SU-DHL-6 (cell line): ENCODE data around the gene LASP1NB.
"Not testable (repeated sequence)": the region's sequence is repeated elsewhere in the genome, so short reads cannot be mapped to it uniquely, and the experiment has no call there.

ENCODE experiments used
- H2AFZ ChIP-seq: fragments of 200-600 bp; sonication (generic); 2 replicates; pipeline ENCODE4 v1.6.1; 2014; ENCODE audit warnings: low read depth, mild to moderate bottlenecking, moderate library complexity, mixed read lengths, antibody characterized with exemption, low read length; ENCODE audit not compliant: severe bottlenecking
- H3F3A ChIP-seq: fragments of 200-600 bp; shearing (Covaris generic); 2 replicates; pipeline ENCODE4 v1.6.0; 2016; ENCODE audit warnings: antibody characterized with exemption, mild to moderate bottlenecking; ENCODE audit not compliant: insufficient read depth
- H3K27ac ChIP-seq: fragments of 200-600 bp; sonication (generic); 2 replicates; pipeline ENCODE4 v1.5.1; 2016; ENCODE audit warnings: low read depth, mild to moderate bottlenecking, low read length, moderate library complexity, mixed read lengths
- H3K27me3 ChIP-seq: fragments of 200-600 bp; sonication (generic), shearing (Covaris generic); 2 replicates; pipeline ENCODE4 v1.6.0; 2014; ENCODE audit warnings: mild to moderate bottlenecking, low read length
- H3K36me3 ChIP-seq: fragments of 200-600 bp; sonication (generic); 2 replicates; pipeline ENCODE4 v1.6.1; 2014; ENCODE audit warnings: mild to moderate bottlenecking, low read length, mixed read lengths
- H3K4me2 ChIP-seq: fragments of 300-600, 200-600 bp; shearing (Covaris generic), sonication (generic); 2 replicates; pipeline ENCODE4 v1.6.0; 2014; ENCODE audit warnings: low read length, low read depth, mild to moderate bottlenecking; ENCODE audit not compliant: poor library complexity, severe bottlenecking
- H3K4me3 ChIP-seq: fragments of 200-600 bp; sonication (generic); 2 replicates; pipeline ENCODE4 v1.5.1; 2014; ENCODE audit warnings: antibody characterized with exemption, low read length, mild to moderate bottlenecking, mixed read lengths; ENCODE audit not compliant: insufficient read depth, poor library complexity, severe bottlenecking
- H3K79me2 ChIP-seq: fragments of 200-600 bp; sonication (generic); 2 replicates; pipeline ENCODE4 v1.6.1; 2014; ENCODE audit warnings: mild to moderate bottlenecking, low read length, moderate library complexity; ENCODE audit not compliant: insufficient read depth
- H3K9ac ChIP-seq: fragments of 200-600 bp; sonication (generic); 2 replicates; pipeline ENCODE4 v1.7.0; 2014; ENCODE audit warnings: mild to moderate bottlenecking, low read length
- H3K9me2 ChIP-seq: fragments of 200-600 bp; sonication (generic); replicated peaks from 2 replicates; pipeline ENCODE4 v1.6.1; 2014; ENCODE audit warnings: low read length; ENCODE audit not compliant: insufficient read depth
- H3K9me3 ChIP-seq: fragments of 200-600 bp; sonication (generic); 2 replicates; pipeline ENCODE4 v1.6.1; 2014; ENCODE audit warnings: low read length, mixed read lengths; ENCODE audit not compliant: insufficient read depth
- H4K20me1 ChIP-seq: fragments of 200-600 bp; sonication (generic); 2 replicates; pipeline ENCODE4 v1.6.1; 2014; ENCODE audit warnings: low read depth, mild to moderate bottlenecking, antibody characterized with exemption, low read length, moderate library complexity, mixed read lengths
- CTCF ChIP-seq: fragments of 200-600 bp; sonication (generic); IDR thresholded peaks from one replicate; pipeline ENCODE4 v1.5.1; 2017; ENCODE audit warnings: antibody characterized with exemption, mild to moderate bottlenecking, low read length, moderate library complexity; ENCODE audit not compliant: insufficient read depth, poor library complexity, severe bottlenecking
- EZH2phosphoT487 ChIP-seq: fragments of 200-600 bp; sonication (generic), shearing (Covaris generic); conservative IDR thresholded peaks from 2 replicates; pipeline ENCODE4 v1.6.1; 2018; ENCODE audit warnings: mild to moderate bottlenecking, antibody characterized with exemption, low read length, moderate library complexity, mixed read lengths

The LASP1NB gene

GRCh38 chr17:38970128-38970527, 44.7 kb downstream of the LASP1NB start:
- H3K27ac ChIP-seq, result no peak overlapping the region
- H3K9ac ChIP-seq, result no peak overlapping the region
- no peak for TF ChIP-seq EZH2phosphoT487
- TF ChIP-seq CTCF, result no peak
- 0 out of 2 replicates have a peak, but pooled peaks cover 2% of the 10 kb centered on the region for H3F3A ChIP-seq
- H3K9me3 ChIP-seq, result no peaks in the 10 kb centered on the region
- H4K20me1 ChIP-seq, result no peaks in the 10 kb centered on the region
- H3K27me3 ChIP-seq, result no peaks in the 10 kb centered on the region
- H3K4me3 ChIP-seq, result no peak overlapping the region
- H2AFZ ChIP-seq, result no peak overlapping the region
- no peaks in the 10 kb centered on the region for H3K79me2 ChIP-seq
- H3K4me2 ChIP-seq, result no peak overlapping the region
- H3K9me2 ChIP-seq, result no peaks in the 10 kb centered on the region
- no peaks in the 10 kb centered on the region for H3K36me3 ChIP-seq

GRCh38 chr17:38970804-38971203, 45.4 kb downstream of the LASP1NB start:
- Histone ChIP-seq H2AFZ (no peak overlapping the region), H3K4me2 (no peak overlapping the region)
- TF ChIP-seq CTCF (no peak), EZH2phosphoT487 (no peak)

GRCh38 chr17:38976187-38976551, 50.8 kb downstream of the LASP1NB start:
- not testable (repeated sequence) for H3K4me2 ChIP-seq, H3K27me3 ChIP-seq, H3K79me2 ChIP-seq, H3K36me3 ChIP-seq, H3F3A ChIP-seq, H2AFZ ChIP-seq, H3K9ac ChIP-seq, H4K20me1 ChIP-seq, H3K27ac ChIP-seq, H3K9me3 ChIP-seq, H3K9me2 ChIP-seq, H3K4me3 ChIP-seq

More at GRCh38 chr17:38970804-38971203, 45.4 kb downstream of the LASP1NB start:
- no peaks in the 10 kb centered on the region for H3K79me2 ChIP-seq
- H3K9me3 ChIP-seq, result no peaks in the 10 kb centered on the region
- H3K9me2 ChIP-seq, result no peaks in the 10 kb centered on the region
- no peaks in the 10 kb centered on the region for H3K27me3 ChIP-seq
- no peaks in the 10 kb centered on the region for H4K20me1 ChIP-seq
- no peak overlapping the region for H3K27ac ChIP-seq
- no peaks in the 10 kb centered on the region for H3F3A ChIP-seq
- no peaks in the 10 kb centered on the region for H3K36me3 ChIP-seq
- H3K9ac ChIP-seq, result no peak overlapping the region
- no peak overlapping the region for H3K4me3 ChIP-seq

- no peak overlapping the region for H3K4me2 ChIP-seq
- no peaks in the 10 kb centered on the region for H3K79me2 ChIP-seq
- no peak for TF ChIP-seq CTCF
- H3K4me3 ChIP-seq, result no peak overlapping the region
- H3K27me3 ChIP-seq, result no peaks in the 10 kb centered on the region
- H3K36me3 ChIP-seq, result no peaks in the 10 kb centered on the region
- no peaks in the 10 kb centered on the region for H3K9me3 ChIP-seq
- no peaks in the 10 kb centered on the region for H3F3A ChIP-seq
- no peak overlapping the region for H3K27ac ChIP-seq
- no peaks in the 10 kb centered on the region for H4K20me1 ChIP-seq
- no peak overlapping the region for H3K9ac ChIP-seq
- no peak overlapping the region for H2AFZ ChIP-seq
- no peaks in the 10 kb centered on the region for H3K9me2 ChIP-seq
Measured at GRCh38 chr17:38978180-38978579, 52.8 kb downstream of the LASP1NB start.
